Neural progenitor cell (in vitro differentiated cells): Measurements from ENCODE around the gene URAD. TPM values are rescaled to one million over a fixed set of nuclear protein-coding genes. Genes with fewer than 3 reads are reported as not detected.

Source experiments
- DNase-seq: peaks from one replicate; pipeline ENCODE4 v3.0.0-alpha.2; 2016; ENCODE audit warnings: low spot score
- H2AFZ ChIP-seq: fragments of 200-600 bp; sonication (generic); replicated peaks from 2 replicates; pipeline ENCODE4 v1.6.1; 2016; ENCODE audit warnings: antibody characterized with exemption
- H3F3A ChIP-seq: fragments of 200-600 bp; sonication (generic); 2 replicates; pipeline ENCODE4 v1.6.1; 2016; ENCODE audit warnings: antibody characterized with exemption, low read depth
- H3K27ac ChIP-seq: fragments of 200-600 bp; sonication (generic); 2 replicates; pipeline ENCODE4 v1.5.1; 2016; ENCODE audit warnings: mild to moderate bottlenecking
- H3K27me3 ChIP-seq: fragments of 200-600 bp; sonication (generic); 2 replicates; pipeline ENCODE4 v1.6.1; 2016; ENCODE audit warnings: mild to moderate bottlenecking, moderate library complexity
- H3K36me3 ChIP-seq: fragments of 200-600 bp; sonication (generic); 2 replicates; pipeline ENCODE4 v1.5.1; 2016
- H3K4me1 ChIP-seq: fragments of 200-600 bp; sonication (generic); 2 replicates; pipeline ENCODE4 v1.6.1; 2016; ENCODE audit warnings: mixed run types
- H3K4me2 ChIP-seq: fragments of 200-600 bp; sonication (generic); 2 replicates; pipeline ENCODE4 v1.6.1; 2016
- H3K4me3 ChIP-seq: fragments of 200-600 bp; sonication (generic); 2 replicates; pipeline ENCODE4 v1.5.1; 2016
- H3K79me2 ChIP-seq: fragments of 200-600 bp; sonication (generic); 2 replicates; pipeline ENCODE4 v1.6.1; 2016; ENCODE audit warnings: low read depth
- H3K9ac ChIP-seq: fragments of 200-600 bp; sonication (generic); 2 replicates; pipeline ENCODE4 v1.6.1; 2016
- H3K9me3 ChIP-seq: fragments of 200-600 bp; sonication (generic); 2 replicates; pipeline ENCODE4 v1.5.1; 2016; ENCODE audit warnings: low read depth
- H4K20me1 ChIP-seq: fragments of 200-600 bp; sonication (generic); 2 replicates; pipeline ENCODE4 v1.6.1; 2016; ENCODE audit warnings: low read depth
- H3K27ac Mint-ChIP-seq: 3 replicates; pipeline ENCODE4 v1.8.0; 2021; ENCODE audit warnings: mixed read lengths
- H3K27me3 Mint-ChIP-seq: 2 replicates; pipeline ENCODE4 v1.8.0; 2022; ENCODE audit warnings: low read depth, mild to moderate bottlenecking, inconsistent platforms, moderate library complexity, mixed read lengths; ENCODE audit not compliant: insufficient read depth
- H3K36me3 Mint-ChIP-seq: 3 replicates; pipeline ENCODE4 v1.8.0; 2021; ENCODE audit warnings: mixed read lengths
- H3K4me1 Mint-ChIP-seq: 3 replicates; pipeline ENCODE4 v1.8.0; 2021; ENCODE audit warnings: mixed read lengths
- H3K4me3 Mint-ChIP-seq: 3 replicates; pipeline ENCODE4 v1.8.0; 2021; ENCODE audit warnings: mild to moderate bottlenecking, moderate library complexity, mixed read lengths
- H3K9me3 Mint-ChIP-seq: 3 replicates; pipeline ENCODE4 v1.8.0; 2020; ENCODE audit warnings: mixed read lengths
- CTCF ChIP-seq: fragments of 200-600 bp; sonication (generic); IDR thresholded peaks from 2 replicates; pipeline ENCODE4 v1.5.1; 2017; ENCODE audit warnings: antibody characterized with exemption, mild to moderate bottlenecking
- EZH2 ChIP-seq: fragments of 200-600 bp; sonication (generic); IDR thresholded peaks from 2 replicates; pipeline ENCODE4 v1.6.1; 2017; ENCODE audit warnings: antibody characterized with exemption, mild to moderate bottlenecking, moderate library complexity
- EZH2phosphoT487 ChIP-seq: fragments of 200-600 bp; sonication (generic); IDR thresholded peaks from 2 replicates; pipeline ENCODE4 v1.6.1; 2017; ENCODE audit warnings: antibody characterized with exemption
- total RNA-seq: library from RNA; depleted of rRNA; stranded (reverse); fragments of >200 nt; gene quantifications from 2 replicates; pipeline ENCODE4 v1.2.3, GENCODE V29; 2015; ENCODE audit warnings: low replicate concordance

The URAD gene
- total RNA-seq, 1 donor from 2014 or later, result not detected

- Mint-ChIP-seq H3K27me3 (peaks cover 90% of the 10 kb centered on the region), H3K27ac (no peak overlapping the region), H3K36me3 (no peaks in the 10 kb centered on the region), H3K4me1 (peaks cover 16% of the 10 kb centered on the region), H3K9me3 (peaks cover 3% of the 10 kb centered on the region), H3K4me3 (peak overlapping the region; percentile 41)
- no peak overlapping the region for H2AFZ ChIP-seq
- no peaks in the 10 kb centered on the region for H3K79me2 ChIP-seq
- peaks cover 100% of the 10 kb centered on the region for H3K27me3 ChIP-seq
- DNase-seq, result no peak
- H3K4me1 ChIP-seq, result peaks cover 42% of the 10 kb centered on the region
- no peak overlapping the region for H3K4me3 ChIP-seq
- H4K20me1 ChIP-seq, result peaks cover 92% of the 10 kb centered on the region
- TF ChIP-seq CTCF (no peak), EZH2phosphoT487 (no peak), EZH2 (no peak)
- H3F3A ChIP-seq, result peaks cover 65% of the 10 kb centered on the region
- no peak overlapping the region for H3K4me2 ChIP-seq
- no peaks in the 10 kb centered on the region for H3K36me3 ChIP-seq
- no peak overlapping the region for H3K27ac ChIP-seq
- H3K9me3 ChIP-seq, result no peaks in the 10 kb centered on the region
- no peak overlapping the region for H3K9ac ChIP-seq
Measured at GRCh38 chr13:27973961-27974662, 14.4 kb downstream of the URAD start.

- no peaks in the 10 kb centered on the region for H3K9me3 ChIP-seq
- H3K4me3 ChIP-seq, result no peak overlapping the region
- H3K36me3 Mint-ChIP-seq, result no peaks in the 10 kb centered on the region
- H3K9ac ChIP-seq, result no peak overlapping the region
- H3K4me1 Mint-ChIP-seq, result peaks cover 17% of the 10 kb centered on the region
- no peak for DNase-seq
- no peak overlapping the region for H2AFZ ChIP-seq
- peaks cover 3% of the 10 kb centered on the region for H3K9me3 Mint-ChIP-seq
- peaks cover 100% of the 10 kb centered on the region for H3K27me3 ChIP-seq
- peaks cover 47% of the 10 kb centered on the region for H3K4me1 ChIP-seq
- H3K4me2 ChIP-seq, result no peak overlapping the region
- H3K27me3 Mint-ChIP-seq, result peaks cover 84% of the 10 kb centered on the region
- H3K27ac ChIP-seq, result no peak overlapping the region
- H3K4me3 Mint-ChIP-seq, result no peak overlapping the region
- no peak overlapping the region for H3K27ac Mint-ChIP-seq
- H3K79me2 ChIP-seq, result no peaks in the 10 kb centered on the region
- no peak for TF ChIP-seq CTCF
- TF ChIP-seq EZH2phosphoT487, result no peak
- TF ChIP-seq EZH2, result no peak
- peaks cover 93% of the 10 kb centered on the region for H4K20me1 ChIP-seq
- no peaks in the 10 kb centered on the region for H3K36me3 ChIP-seq
- peaks cover 61% of the 10 kb centered on the region for H3F3A ChIP-seq
Measured at GRCh38 chr13:27973291-27973690, 15.2 kb downstream of the URAD start.

- Histone ChIP-seq H3K9ac (no peak overlapping the region), H3K27me3 (peaks cover 100% of the 10 kb centered on the region), H3K9me3 (no peaks in the 10 kb centered on the region), H3K4me2 (no peak overlapping the region), H3K27ac (no peak overlapping the region), H3F3A (peaks cover 56% of the 10 kb centered on the region), H3K4me3 (no peak overlapping the region), H3K4me1 (peaks cover 50% of the 10 kb centered on the region), H3K36me3 (no peaks in the 10 kb centered on the region), H2AFZ (no peak overlapping the region), H3K79me2 (no peaks in the 10 kb centered on the region), H4K20me1 (peaks cover 95% of the 10 kb centered on the region)
- TF ChIP-seq EZH2phosphoT487 (no peak), EZH2 (no peak), CTCF (no peak)
- no peak overlapping the region for H3K4me3 Mint-ChIP-seq
- H3K36me3 Mint-ChIP-seq, result no peaks in the 10 kb centered on the region
- DNase-seq, result no peak
- H3K27ac Mint-ChIP-seq, result no peak overlapping the region
- H3K27me3 Mint-ChIP-seq, result peaks cover 88% of the 10 kb centered on the region
- H3K4me1 Mint-ChIP-seq, result peaks cover 21% of the 10 kb centered on the region
- peaks cover 3% of the 10 kb centered on the region for H3K9me3 Mint-ChIP-seq
Measured at GRCh38 chr13:27972478-27972820, 16.0 kb downstream of the URAD start.
